ENCODE data around the gene ENOPH1. TPM values are rescaled to one million over a fixed set of nuclear protein-coding genes. Genes with fewer than 3 reads are reported as not detected.

The ENOPH1 gene
- total RNA-seq, 4 donors from 2014 or later = 11.5 to 23.1 (median 19.8) TPM

DNA sequence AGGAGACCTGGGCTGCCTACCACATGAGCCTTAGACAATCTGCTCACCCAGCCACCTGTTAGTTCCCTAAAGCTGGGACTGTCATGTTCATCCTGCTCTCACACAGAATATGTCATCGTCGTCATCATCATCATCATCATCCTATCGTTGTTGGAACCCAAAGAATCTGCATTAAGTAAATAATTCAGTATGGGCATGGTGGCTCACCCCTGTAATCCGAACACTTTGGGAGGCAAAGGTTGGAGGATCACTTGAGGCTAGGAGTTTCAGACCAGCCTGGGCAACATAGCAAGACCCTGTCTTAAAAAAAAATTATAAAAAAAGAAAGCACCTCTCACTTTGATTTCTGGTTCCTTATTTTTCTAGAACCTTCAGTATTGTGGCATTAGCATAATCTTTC lies 6.4 kb downstream of the ENOPH1 start:
- TF ChIP-seq, protein P1, sequence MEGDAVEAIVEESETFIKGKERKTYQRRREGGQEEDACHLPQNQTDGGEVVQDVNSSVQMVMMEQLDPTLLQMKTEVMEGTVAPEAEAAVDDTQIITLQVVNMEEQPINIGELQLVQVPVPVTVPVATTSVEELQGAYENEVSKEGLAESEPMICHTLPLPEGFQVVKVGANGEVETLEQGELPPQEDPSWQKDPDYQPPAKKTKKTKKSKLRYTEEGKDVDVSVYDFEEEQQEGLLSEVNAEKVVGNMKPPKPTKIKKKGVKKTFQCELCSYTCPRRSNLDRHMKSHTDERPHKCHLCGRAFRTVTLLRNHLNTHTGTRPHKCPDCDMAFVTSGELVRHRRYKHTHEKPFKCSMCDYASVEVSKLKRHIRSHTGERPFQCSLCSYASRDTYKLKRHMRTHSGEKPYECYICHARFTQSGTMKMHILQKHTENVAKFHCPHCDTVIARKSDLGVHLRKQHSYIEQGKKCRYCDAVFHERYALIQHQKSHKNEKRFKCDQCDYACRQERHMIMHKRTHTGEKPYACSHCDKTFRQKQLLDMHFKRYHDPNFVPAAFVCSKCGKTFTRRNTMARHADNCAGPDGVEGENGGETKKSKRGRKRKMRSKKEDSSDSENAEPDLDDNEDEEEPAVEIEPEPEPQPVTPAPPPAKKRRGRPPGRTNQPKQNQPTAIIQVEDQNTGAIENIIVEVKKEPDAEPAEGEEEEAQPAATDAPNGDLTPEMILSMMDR (IDR thresholded peaks at IDR 0.05; ENCODE audit: low read depth) = no peak

DNA sequence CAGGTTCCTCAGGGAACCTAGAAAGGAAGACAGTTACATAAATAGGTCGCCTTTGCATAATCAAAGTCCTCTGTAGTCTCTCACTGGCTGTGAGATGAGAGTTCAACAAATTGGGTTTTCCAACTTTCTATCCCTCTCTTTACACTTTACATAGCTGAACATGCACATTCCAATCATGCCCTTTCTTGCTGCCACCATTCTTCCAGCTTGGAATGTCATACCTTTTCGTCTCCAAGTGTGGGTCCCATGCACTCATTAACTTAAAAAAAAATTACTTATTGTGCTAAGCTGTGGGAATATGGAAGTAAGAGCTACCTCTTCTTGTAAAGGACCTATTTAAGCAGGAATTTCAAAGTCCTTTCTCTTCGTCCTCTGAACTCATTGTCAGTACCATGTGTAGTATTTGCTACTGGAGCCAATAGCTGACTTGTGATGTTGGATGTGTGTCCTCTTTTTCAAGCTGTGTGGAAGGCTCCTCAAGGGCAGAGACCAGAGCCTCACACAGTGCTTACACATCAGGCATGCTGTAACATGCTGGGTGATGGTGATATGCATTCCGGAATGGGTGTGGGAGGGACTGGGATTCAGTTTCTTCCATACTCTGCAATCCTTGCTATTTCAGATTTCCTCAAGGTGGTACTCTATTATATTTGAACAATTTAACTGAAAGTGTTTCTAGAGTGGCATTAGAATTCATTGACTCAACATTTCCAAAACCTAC lies 7.1 kb downstream of the ENOPH1 start:
- TF ChIP-seq, protein P1 (IDR thresholded peaks at IDR 0.05; ENCODE audit: low read depth) = no peak

DNA sequence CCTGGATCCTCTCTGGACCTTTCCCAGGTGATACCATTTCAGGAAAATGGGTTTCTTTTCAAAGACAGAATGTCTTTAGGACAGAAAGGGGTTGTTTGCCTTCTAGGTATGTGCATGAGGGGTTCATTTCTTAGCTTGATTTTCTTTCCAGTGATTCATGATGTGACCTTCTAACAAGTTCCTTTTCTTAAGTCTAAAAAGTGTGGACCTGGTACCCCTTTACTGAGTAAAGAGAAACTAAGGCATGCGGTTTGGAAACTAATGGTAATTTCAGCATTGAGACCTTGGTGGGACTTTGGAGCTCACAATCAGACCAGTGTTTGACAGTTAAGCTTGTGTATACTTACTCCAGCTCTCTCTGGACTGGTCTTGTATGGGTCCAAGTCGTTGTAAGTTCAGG lies 8.7 kb downstream of the ENOPH1 start:
- TF ChIP-seq, protein P1 (IDR thresholded peaks at IDR 0.05; ENCODE audit: low read depth) = no peak

DNA sequence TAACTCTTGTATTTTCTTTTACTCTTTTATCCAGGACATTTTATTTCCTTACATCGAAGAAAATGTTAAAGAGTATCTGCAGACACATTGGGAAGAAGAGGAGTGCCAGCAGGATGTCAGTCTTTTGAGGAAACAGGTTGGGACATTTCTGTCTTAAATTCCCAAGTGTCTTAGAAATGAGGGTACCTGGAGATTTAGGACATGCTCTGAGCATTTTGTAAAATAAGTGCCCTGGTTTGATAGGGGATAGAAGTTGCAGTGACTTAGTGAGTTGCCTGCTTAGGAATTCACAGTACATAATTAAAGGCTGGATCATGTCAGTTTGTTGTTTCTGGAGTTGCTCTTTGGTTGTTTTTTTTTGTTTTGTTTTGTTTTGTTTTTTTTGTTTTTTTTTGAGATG lies 17.5 kb downstream of the ENOPH1 start:
- TF ChIP-seq, protein P1 (IDR thresholded peaks at IDR 0.05; ENCODE audit: low read depth) = no peak

DNA sequence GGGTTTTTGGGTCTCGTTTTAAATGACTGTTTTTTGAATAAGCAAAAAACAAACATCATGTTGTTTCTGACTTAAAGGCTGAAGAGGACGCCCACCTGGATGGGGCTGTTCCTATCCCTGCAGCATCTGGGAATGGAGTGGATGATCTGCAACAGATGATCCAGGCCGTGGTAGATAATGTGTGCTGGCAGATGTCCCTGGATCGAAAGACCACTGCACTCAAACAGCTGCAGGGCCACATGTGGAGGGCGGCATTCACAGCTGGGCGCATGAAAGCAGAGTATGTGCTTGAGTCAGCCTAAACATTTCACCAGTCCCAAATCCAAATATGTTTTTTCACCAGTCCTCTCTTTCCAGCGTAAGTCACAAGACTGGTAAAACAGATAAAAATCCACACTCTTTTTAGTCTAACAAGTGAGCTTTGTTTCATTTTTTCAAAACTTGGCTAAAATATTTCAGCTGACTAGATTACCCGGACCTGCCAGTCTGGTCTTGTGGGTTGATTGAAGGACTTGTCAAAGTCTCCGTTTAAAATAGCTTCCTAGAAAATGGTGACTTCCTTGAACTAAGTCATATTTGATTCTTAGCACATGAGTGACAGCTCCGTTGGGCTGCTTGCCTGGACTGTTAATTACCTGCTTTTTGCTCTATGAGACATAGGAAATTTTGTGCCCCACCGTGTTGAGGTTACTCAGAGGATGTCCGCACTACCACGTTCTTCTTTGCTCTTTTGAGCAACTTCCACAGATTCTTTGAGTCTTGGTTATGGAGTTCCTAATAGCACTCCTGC lies 20.8 kb downstream of the ENOPH1 start:
- TF ChIP-seq, protein P1 (IDR thresholded peaks at IDR 0.05; ENCODE audit: low read depth) = no peak

DNA sequence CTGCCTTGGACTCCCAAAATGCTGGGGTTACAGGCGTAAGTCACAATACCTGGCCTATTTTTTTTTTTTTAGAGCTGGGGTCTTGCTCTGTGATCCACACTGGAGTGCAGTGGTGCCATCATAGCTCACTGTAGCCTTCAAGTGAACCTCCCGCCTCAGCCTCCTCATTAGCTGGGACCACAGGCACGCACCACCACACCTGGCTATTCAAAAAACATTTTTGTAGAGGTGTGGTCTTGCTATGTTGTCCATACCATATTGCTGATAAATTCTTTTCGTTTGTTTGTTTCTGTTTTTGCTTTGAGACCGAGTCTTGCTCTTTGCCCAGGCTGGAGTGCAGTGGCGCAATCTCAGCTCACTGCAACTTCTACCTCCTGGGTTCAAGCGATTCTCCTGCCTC lies 21.6 kb downstream of the ENOPH1 start:
- TF ChIP-seq, protein P1 (IDR thresholded peaks at IDR 0.05; ENCODE audit: low read depth) = no peak

DNA sequence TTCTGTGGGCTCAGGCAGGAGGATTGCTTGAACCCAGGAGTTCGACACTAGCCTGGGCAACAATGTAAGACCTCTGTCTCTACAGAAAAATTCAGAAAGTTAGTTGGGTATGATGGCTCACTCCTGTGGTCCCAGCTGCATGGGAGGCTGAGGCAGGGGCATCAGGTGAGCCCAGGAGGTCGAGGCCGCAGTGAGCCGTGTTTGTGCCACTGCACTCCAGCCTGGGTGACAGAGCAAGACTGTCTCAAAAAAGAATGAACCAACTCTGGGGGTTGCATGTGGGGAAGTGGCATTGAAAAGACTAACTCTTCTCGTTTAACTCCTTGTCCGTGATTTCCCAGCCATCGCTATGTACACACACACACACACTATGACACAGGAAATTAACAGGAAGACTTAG lies 26.9 kb downstream of the ENOPH1 start:
- TF ChIP-seq, protein P1 (IDR thresholded peaks at IDR 0.05; ENCODE audit: low read depth) = no peak

All from subcutaneous adipose tissue (tissue), 4 donors.